NCI-H1105 treated with DMSO at 0.1 percent for 48 hours (cell line): ENCODE results near the gene FLAD1.
"Not testable (repeated sequence)": the region's sequence is repeated elsewhere in the genome, so short reads cannot be mapped to it uniquely, and the experiment has no call there.

ENCODE experiments used
- DNase-seq: peaks from one replicate; lab custom pipeline; 2025; lab: John Stamatoyannopoulos, UW

FLAD1 gene

DNA sequence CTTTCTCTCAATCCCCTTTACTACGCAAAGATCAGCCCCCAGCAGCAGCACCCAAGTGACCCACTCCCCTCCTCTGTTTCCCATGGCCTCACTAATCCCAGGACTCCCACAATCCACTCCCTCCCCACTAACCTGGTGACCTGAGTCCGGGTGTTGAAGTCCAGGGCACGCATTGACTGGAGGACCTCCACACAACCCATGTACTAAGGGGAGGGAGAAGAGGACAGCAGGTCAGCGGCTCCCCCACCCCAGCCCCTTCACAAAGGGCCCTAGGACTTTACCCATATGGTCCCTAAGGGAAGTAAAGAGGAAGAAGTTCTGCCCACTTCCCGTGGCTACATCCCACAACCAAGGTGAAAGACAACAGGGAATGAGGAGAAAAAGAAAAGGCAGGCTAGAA, 13.9 kb upstream of the FLAD1 start:
- DNase-seq: no peak

DNA sequence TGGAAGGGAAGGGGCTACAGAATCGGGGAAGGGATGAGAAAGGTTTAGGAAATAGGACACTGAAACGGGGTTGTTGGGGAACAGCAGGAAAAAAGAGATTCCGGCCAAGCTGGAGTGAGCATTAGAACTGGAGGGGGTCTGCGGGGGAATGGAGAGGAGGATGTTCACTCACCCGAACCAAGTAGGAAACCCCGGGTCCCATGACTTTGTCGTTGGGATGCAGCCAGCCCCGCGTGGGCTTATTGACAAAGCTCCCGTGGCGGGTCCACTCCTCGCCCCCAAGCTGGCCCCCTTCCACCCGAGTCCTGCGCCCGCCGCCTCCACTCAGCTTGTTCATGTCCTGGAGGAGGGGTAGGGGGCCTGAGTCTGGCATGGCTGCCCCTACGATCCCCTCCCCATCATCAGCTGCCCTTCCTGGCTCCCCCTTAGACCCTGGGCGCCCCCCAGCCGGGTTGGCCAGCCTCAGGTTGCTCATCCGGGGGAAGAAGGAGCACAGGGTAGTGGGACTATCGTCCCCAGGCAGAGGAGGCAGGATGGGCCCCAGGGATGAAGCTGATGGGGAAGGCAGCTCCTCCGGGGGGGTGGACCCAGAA, 13.2 kb upstream of the FLAD1 start:
- DNase-seq: no peak

DNA sequence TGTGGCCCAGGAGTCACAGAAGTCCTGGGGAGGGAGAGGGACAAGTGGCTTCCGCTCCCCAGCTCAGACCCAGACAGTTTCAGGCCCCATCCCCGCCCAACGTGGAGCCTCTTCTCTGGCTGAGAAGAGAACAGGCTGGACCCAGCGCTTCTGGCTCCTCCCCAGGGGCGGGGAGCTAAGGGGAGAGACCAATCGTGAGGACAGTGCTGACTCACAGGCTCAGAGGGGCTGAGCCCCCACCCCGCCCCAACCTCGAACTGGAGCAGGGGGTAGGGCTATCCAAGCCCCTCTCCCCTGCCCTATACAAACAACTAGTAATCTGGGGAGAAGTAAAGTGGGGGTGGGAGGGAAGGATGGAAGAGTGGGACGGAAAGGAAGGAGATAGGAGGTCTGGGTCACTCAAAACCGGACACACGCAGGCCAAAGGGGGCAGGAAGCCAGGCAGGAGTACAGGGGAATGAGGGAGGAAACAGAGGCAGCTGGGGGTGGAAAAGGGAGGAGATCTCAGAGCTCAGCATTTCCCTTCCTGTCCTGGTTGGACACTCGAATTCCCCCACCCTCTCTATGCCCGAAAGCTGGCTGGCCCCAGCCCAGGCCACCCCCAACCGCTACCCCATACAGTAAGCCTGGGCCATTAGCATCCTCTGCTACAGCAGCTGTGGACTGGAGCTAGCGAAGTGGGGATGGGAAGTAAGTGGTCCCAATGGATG, 12.4 kb upstream of the FLAD1 start, which contains the start of gene SHC1:
SHC1 (minus strand) TSS at position 117 of the 710 bp plus-strand sequence. CDS start 221 bp downstream, outside the sequence.
- DNase-seq: no peak

DNA sequence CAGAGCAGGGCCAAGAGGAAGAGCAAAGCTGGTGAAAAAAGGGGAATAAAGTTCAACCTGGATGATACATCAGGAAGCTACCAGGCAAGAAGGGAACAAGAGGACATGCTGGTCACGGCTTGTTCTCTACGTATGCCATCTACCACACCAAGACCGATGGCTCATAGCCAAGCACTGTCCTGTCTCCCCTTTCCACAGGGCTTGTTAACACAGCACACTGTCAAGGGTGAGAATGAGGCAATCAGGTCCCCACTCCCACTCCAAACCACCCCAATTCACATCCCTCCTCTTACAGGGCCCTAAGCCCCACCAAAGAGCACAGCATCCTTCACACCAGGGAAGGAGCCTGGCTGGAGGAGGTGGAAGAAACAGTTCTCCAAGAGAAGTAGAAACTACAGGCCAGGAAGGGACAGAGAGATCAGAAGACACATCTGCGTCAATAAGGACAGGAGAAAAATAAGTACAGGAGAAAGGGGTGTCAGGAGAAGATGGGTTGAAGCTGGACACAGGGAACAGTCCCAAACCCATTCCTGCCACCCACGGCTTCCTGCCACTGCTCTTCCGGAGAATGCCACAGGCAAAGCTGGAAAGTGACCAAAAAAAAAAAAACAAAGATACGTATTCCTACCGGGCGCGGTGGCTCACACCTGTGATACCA, 11.7 kb upstream of the FLAD1 start:
- no peak for DNase-seq

DNA sequence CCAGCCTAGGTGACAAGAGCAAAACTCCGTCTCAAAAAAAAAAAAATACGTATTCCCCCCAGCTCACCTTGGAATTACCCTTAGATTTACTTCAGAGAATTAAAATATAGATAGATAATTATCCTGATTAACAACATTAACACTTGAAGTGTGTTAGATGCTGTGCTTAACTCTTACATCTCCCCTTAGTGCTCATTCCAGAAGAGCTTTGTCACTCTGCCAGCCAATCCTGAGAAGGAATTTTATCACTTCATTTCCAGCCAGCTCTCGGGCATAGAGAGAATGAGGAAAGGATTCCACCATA, 11.0 kb upstream of the FLAD1 start:
- no peak for DNase-seq

DNA sequence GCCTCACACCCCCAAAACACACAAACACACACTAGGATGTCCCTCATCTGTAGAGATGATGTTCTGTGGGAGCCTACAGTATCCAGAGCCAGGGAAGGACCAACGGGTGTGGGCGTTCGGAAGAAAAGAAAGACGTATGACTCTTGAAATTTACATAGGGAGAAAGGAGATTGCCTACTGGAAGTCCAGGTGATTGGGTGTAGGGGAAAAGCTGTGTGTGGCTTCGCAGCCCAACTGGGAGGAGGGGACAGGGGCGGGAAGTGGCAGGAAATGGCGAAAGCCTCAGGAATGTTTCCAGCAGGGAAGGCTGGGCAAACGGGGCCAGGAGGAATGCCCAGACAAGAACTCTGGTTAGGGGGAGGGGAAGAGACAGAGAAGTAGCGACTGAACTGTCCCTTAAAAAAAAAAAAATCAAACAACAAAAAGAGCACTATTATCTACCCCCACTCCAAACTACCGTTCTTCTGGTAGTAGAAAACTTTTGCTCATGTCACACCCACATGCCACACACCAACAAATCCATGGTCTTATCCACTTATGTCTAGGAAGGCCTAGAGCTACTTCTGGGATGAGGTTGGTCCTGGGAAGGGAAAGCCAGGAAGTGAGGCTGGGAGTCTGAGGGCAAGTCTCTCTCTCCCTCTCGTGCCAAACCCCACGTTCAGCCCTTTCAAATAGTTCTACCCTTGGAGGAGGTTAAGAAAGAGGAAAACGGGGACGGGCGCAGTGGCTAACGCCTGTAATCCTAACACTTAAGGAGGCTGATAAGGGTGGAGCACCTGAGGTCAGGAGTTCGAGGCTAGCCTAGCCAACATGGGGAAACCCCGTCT, 10.4 kb upstream of the FLAD1 start:
- DNase-seq: no peak

DNA sequence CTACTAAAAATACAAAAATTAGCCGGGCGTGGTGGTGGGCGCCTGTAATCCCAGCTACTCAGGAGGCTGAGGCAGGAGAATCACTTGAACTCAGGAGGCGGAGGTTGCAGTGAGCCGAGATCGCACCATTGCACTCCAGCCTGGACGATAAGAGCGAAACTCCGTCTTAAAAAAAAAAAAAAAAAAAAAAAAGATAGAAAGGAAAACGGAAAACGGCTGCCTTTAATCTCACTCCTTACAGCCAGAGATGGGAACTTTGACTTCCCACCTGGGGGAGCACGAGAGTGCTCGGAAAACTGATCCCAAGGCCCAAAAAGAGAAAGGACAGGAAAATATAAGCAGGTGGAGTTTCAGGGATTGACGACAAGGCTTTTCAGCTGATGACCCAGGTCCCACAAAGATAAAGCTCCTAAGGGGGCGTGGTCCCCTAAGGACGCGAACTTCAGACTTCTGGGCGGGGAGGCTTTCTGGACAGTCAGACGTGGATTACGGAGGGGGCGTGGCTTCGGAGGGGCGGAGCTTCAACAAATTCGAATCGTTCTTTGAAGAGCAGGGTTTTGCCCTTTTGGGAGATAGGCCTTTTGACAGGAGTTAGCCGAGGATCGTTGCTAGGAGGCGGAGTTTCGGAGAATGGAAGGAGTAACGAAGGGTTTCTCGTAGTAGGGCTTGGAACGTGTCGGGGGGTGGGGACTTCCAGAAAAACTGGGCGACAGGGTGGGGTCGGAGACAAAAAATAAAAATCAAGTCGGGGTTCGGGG, 9.6 kb upstream of the FLAD1 start:
- peak; percentile 91 for DNase-seq

DNA sequence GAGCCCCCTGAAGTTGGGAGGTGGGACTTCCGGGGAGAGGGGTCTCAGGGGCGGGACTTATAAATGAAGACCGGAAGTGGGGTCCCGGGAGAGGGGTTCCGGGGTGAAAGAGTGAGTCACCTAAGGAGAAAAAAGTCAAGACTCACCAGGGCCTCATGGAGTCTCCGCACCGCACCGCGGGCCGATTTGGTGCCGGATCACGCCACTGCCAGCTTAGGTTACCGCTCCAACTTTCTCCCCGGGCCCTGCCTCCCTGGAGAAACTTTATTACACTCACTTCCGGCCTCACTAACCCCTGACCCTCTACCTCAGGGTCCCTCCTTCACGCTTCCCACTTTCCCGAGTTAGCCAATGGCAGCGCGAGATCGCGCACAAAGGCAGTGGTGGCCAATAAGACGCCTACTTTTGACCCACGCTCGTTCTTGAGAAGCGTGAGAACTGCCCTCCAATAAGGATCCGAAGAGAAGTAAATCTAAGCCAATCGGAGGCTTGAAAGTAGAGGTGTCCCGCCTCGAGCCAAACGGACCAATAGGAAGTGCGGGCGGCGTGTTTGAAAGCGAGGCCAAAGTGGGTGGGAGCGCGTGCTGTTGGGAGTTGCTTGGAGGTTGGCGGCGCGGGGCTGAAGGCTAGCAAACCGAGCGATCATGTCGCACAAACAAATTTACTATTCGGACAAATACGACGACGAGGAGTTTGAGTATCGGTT, 8.9 kb upstream of the FLAD1 start, which contains the start of gene CKS1B:
CKS1B (plus strand) TSS at position 580 of the 706 bp plus-strand sequence; CDS start at position 645, 65 bp downstream.
- DNase-seq: peak; percentile 100

DNA sequence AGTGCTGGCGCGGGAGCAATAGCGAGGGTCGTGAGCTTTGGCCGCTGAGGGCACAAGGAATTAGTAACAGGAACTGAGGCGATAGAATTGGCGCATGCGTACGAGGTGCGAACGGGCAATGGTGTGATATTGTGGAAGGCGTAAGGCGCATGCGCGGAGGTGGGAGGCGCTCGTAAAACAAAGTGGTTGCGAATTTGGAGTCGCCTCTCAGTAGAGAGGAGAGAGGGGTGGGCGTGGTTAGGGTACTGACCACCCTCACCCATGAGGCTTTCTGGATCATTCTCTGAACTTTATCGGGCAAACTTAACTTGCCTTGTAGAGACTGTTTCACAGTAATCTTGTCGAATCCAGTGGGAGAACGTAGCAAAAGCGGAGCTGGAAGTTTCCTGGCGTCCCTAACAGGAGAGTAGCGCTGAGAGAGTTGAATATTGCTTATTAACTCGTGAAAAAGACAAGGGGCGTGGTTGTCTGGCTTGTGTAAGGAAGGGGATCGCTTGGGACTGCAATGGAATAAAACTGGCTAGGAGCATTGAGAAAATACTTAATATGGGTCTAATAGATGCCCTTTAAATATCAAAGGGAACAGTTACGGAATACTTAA, 8.2 kb upstream of the FLAD1 start:
- peak; percentile 97 for DNase-seq

DNA sequence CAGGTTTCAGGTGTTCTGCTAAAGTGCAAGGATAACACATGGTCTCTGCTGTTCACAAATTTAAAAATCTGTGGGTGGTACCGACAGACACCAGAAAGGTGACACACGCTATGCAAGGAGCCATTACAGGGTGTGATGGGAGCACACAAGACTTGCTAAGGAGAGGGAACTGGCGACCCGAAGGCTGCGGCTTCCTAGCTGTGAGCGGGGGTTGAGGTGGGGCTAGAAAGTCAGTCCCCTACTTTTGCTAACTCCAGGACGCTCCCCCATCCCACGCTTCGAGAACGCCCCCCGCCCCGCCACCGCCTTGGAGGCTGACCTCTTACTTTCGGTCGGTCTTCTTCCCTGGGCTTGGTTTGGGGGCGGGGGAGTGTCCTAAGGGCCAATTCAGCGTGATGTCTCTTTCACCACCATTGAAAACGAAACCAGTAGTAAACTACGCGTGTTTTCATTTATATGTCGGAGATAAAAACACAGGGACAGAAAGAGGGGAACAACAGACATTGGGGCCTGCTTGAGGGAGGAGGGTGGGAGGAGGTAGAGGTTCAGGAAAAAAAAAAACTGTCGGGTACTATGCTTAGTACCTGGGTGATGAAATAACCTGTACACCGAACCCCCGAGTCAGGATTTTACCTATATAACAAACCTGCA, 7.6 kb upstream of the FLAD1 start:
- DNase-seq: peak; percentile 21

DNA sequence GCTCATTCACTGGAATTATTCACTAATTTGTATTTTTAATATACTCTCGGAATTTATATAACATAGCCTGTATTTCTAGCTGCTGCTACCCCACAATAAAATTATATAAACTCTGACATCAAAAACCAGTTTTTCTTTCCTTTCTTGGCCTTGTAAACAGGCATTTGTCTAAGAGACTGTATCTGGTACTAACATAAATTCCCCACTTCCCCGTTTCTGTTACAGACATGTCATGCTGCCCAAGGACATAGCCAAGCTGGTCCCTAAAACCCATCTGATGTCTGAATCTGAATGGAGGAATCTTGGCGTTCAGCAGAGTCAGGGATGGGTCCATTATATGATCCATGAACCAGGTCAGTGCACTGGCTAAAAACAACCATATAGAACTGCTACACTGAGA, 5.4 kb upstream of the FLAD1 start:
- not testable (repeated sequence) for DNase-seq

DNA sequence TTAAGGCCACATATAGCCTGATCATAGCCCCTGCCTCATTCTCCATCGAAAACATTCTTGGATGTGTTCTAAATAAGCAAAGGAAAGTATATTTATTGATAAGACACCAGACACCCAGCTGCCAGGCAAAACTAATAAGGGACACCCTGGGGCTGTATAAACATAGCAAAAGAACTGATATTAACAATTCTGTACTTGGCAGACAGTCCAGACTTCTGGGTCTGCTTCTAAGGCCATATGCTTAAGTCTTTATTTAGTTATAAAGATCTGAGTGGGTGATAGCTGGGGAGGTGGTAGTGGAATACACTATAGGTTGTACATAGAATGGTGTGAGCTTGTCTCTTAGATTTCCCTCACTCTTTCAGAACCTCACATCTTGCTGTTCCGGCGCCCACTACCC, 4.8 kb upstream of the FLAD1 start:
- DNase-seq: no peak

DNA sequence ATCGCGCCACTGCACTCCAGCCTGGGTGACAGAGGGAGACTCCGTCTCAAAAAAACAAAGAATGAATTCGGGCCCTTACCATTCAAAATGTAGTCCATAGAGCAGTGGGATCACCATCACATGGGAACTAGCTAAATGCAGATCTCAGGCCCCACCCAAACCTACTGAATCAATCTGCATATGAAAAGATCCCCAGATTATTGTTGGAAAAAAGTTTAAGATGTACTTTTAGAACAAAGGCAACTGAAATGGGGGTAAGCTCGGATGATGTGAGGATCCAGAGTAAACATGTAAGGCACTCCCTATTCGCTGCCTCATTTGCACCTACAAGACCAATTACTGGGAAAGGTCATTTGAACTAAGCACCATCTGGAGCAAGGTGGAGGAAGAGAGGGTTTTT, 803 bp upstream of the FLAD1 start:
- no peak for DNase-seq

DNA sequence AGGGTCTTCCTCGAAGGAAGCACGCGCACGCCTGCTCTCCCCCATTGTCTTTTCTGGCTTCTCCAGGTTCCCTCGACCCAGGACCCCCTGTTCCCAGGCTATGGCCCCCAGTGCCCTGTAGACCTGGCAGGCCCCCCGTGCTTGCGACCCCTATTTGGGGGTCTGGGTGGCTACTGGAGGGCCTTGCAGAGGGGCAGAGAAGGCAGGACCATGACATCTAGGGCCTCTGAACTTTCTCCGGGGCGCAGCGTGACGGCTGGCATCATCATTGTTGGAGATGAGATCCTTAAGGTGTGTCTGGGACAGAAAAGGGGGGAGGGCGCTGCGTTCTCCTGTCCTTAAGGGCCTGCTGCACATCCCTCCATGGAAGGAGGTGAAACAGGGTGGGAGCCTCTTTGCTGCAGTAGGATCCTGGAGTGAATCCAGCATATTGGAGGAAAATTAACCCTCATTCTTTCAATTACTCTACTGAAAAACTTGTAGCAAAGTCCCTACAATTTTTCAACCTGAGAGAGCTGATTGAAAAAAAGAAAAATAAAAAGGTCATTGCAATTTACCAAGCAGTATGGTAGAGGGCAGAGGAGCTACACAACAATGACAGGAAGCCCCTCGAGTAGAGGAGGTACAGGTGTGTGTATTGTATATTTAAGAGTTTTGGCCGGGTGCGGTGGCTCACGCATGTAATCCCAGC, 777 bp downstream of the FLAD1 start:
- no peak for DNase-seq

DNA sequence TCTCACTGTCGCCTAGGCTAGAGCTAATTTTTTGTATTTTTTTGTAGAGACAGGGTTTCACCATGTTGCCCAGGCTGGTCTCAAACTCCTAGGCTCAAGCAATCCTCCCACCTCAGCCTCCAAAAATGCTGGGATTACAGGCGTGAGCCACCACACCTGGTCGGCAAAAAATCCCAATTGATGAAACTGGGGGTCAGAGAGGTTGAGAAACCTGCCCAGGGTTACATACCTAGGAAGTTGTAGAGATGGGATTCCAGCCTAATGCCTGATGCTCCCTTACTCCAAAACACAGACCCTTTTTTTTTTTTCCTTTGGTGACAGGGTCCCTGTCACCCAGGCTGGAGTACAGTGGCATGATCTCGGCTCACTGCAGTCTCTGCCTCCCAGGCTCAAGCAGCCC, 3.6 kb downstream of the FLAD1 start:
- DNase-seq: not testable (repeated sequence)

DNA sequence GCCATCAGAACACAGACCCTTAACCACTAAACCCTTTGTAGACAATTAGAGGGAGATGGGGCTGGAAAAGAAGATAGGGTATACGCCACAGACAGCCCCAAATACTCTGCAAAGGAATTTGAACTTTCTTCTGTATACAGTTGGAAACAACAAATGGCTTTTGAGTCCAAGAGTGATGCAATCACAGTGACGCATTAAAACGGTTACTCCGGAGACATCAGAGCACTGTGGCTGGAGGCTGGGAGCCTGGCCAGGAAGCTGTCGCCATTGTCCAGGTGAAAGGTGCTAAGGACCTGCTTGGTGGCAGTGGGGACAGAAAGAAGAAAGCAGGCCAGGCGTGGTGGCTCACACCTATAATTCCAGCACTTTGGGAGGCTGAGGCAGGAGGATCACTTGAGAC, 4.2 kb downstream of the FLAD1 start:
- no peak for DNase-seq

DNA sequence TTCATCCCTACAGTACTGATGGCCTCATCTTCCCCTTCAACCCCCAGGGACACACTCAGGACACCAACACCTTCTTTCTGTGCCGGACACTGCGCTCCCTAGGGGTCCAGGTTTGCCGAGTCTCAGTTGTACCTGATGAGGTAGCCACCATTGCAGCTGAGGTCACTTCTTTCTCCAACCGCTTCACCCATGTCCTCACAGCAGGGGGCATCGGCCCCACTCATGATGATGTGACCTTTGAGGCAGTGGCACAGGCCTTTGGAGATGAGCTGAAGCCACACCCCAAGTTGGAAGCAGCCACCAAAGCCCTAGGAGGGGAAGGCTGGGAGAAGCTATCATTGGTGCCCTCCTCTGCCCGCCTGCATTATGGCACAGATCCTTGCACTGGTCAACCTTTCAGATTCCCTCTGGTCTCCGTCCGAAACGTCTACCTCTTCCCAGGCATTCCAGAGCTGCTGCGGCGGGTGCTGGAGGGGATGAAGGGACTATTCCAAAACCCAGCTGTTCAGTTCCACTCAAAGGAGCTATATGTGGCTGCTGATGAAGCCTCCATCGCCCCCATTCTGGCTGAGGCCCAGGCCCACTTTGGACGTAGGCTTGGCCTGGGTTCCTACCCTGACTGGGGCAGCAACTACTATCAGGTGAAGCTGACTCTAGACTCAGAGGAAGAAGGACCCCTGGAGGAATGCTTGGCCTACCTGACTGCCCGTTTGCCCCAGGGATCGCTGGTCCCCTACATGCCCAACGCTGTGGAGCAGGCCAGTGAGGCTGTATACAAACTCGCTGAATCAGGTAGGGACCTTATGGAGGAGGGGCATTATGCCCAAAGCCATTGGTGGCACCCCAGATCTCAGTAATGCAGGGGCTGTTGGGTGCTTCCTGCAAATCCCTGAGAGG, 5.2 kb downstream of the FLAD1 start:
- DNase-seq: no peak

DNA sequence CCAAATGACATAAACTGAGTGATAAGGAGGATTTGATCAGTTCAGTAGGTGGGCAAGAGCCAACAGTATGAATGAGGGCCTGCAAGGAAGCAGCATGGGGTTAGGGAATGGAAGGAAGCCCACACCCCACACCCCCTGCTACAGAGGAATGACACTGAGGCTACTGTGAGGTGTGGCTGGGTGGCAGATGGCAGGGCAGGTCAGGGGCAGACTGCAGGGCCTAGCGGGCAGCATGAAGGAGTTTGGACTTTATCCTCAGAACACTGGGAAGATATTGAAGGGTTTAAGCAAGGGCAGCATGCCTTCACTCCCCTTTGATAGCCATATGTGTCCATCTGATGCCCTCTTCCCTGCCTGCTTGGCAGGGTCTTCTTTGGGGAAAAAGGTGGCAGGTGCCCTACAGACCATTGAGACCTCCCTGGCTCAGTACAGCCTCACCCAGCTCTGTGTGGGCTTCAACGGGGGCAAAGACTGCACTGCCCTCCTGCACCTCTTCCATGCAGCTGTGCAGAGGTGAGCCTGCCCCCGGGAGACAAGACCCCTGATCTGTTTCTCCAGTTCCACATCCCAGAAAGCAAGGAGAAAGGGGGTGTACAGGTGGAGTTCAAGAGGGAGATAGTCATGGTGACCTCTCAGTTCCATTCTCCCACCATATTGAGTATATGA, 6.2 kb downstream of the FLAD1 start:
- DNase-seq: no peak
